Peyer's patch (tissue), 4 donors: ENCODE data around the gene CGB3.

Experiments used
- POLR2A ChIP-seq, 2 donors: fragments of 450-650 bp; IDR thresholded peaks; one replicate each; pipeline ENCODE4 v1.5.1; 2017; ENCODE audit warnings: antibody characterized with exemption in 2 of 2, mild to moderate bottlenecking in 2 of 2, moderate library complexity in 2 of 2
- TF ChIP-seq, protein P1 (sequence below), 6 experiments: fragments of 450-650 bp in 4 of 6; fragments of 200-600 bp in 2 of 6; sonication (generic) in 1 of 6; IDR thresholded peaks; one replicate each; pipeline ENCODE4 v1.5.1; 2017 to 2019; ENCODE audit warnings: antibody characterized with exemption in 6 of 6, mild to moderate bottlenecking in 3 of 6, moderate library complexity in 1 of 6

DNA sequence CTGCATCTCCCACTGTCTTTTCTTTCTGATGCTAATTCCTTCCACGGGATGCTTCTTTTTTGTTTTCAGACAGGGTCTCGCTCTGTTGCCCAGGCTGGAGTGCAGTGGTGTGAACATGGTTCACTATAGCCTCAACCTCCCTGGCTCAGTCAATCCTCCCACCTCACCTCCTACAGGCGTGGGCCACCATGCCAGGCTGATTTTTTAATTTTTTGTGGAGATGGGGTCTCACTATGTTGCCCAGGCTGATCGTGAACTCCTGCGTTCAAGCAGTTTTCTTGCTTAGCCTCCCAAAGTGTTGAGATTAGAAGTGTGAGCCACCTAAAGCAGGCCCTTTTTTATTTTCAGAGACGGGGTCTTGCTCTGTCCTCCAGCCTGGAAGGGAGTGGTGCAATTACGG, 35.8 kb downstream of the CGB3 start:
- TF ChIP-seq, protein P1, sequence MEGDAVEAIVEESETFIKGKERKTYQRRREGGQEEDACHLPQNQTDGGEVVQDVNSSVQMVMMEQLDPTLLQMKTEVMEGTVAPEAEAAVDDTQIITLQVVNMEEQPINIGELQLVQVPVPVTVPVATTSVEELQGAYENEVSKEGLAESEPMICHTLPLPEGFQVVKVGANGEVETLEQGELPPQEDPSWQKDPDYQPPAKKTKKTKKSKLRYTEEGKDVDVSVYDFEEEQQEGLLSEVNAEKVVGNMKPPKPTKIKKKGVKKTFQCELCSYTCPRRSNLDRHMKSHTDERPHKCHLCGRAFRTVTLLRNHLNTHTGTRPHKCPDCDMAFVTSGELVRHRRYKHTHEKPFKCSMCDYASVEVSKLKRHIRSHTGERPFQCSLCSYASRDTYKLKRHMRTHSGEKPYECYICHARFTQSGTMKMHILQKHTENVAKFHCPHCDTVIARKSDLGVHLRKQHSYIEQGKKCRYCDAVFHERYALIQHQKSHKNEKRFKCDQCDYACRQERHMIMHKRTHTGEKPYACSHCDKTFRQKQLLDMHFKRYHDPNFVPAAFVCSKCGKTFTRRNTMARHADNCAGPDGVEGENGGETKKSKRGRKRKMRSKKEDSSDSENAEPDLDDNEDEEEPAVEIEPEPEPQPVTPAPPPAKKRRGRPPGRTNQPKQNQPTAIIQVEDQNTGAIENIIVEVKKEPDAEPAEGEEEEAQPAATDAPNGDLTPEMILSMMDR (IDR thresholded peaks at IDR 0.05), result no peak
- TF ChIP-seq POLR2A (IDR thresholded peaks at IDR 0.05), result no peak
